CD4-positive, alpha-beta T cell treated with Interleukin-4 for 1 hour (primary cell): ENCODE data around the gene OVOL3.

Experiments used
- DNase-seq, 2 donors: peaks; one replicate each; pipeline ENCODE4 v3.0.0-alpha.2; 2020 to 2022

Gene OVOL3

GRCh38 chr19:36136964-36137686 lies 26.2 kb downstream of the OVOL3 start:
- peak in 1 of 2 donors; percentile 16 for DNase-seq

- no peak for DNase-seq
Measured at GRCh38 chr19:36139120-36139472, 28.2 kb downstream of the OVOL3 start.

GRCh38 chr19:36139473-36140303 lies 28.7 kb downstream of the OVOL3 start, which contains the start of gene CAPNS1:
Gene CAPNS1 (plus strand): TSS chr19:36140066. CDS start chr19:36141012, 946 bp downstream.
- peak; percentile 93 for DNase-seq

GRCh38 chr19:36140304-36141038 lies 29.5 kb downstream of the OVOL3 start:
- DNase-seq, result no peak

GRCh38 chr19:36141039-36141927 lies 30.3 kb downstream of the OVOL3 start:
- DNase-seq, result peak; percentile 91 to 95

GRCh38 chr19:36142046-36142445 lies 31.1 kb downstream of the OVOL3 start:
- no peak for DNase-seq

GRCh38 chr19:36142496-36142895 lies 31.6 kb downstream of the OVOL3 start:
- no peak for DNase-seq

DNA sequence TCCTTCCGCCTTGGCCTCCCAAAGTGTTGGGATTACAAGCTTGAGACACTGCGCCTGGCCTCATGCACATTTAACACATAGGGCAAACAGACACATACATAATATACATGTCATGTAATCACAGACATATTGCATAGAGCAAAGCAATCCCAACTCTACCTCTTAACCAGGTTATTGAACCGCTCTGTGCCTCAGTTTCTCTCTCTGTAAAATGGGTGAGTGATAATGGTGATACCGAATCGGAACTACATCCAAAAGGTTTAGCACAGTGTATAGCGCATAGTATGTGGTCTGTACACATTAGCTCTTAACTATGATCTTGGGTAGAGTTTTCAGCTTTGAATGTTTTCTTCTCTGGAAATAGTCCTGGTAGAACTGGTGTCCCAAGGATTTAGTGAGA lies 33.7 kb downstream of the OVOL3 start:
- DNase-seq, result no peak

DNA sequence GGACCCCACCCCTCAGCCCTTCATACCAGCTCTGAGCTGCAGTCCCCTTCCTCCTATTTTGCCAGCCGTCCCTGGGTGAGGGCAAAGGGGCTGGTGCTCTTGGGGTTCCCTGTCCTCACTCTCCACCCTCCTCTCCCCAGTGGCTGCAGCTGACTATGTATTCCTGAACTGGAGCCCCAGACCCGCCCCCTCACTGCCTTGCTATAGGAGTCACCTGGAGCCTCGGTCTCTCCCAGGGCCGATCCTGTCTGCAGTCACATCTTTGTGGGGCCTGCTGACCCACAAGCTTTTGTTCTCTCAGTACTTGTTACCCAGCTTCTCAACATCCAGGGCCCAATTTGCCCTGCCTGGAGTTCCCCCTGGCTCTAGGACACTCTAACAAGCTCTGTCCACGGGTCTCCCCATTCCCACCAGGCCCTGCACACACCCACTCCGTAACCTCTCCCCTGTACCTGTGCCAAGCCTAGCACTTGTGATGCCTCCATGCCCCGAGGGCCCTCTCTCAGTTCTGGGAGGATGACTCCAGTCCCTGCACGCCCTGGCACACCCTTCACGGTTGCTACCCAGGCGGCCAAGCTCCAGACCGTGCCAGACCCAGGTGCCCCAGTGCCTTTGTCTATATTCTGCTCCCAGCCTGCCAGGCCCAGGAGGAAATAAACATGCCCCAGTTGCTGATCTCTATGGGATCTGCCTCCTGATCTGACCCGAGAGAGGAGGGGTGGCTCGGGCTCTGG lies 38.9 kb downstream of the OVOL3 start:
- DNase-seq, result no peak

DNA sequence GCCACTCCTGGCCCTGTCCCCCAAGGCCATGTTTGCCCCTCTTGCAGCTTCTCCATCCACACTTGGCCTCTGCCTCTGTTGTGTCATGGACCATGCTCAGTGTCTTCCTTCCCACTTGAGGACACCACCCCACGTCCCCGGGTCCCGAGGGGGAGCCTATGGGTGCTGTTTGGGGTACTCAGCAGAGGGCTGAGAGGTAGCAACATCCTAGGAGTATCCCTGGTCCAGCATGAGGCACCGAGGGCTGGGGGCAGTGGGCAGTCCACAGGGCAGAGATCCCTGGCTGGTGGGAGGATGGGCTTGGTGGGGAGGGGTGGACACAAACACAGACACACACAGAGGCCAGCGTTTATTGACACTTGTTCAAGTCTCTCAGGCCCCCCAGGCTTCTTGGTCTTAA lies 39.6 kb downstream of the OVOL3 start:
- no peak for DNase-seq

DNA sequence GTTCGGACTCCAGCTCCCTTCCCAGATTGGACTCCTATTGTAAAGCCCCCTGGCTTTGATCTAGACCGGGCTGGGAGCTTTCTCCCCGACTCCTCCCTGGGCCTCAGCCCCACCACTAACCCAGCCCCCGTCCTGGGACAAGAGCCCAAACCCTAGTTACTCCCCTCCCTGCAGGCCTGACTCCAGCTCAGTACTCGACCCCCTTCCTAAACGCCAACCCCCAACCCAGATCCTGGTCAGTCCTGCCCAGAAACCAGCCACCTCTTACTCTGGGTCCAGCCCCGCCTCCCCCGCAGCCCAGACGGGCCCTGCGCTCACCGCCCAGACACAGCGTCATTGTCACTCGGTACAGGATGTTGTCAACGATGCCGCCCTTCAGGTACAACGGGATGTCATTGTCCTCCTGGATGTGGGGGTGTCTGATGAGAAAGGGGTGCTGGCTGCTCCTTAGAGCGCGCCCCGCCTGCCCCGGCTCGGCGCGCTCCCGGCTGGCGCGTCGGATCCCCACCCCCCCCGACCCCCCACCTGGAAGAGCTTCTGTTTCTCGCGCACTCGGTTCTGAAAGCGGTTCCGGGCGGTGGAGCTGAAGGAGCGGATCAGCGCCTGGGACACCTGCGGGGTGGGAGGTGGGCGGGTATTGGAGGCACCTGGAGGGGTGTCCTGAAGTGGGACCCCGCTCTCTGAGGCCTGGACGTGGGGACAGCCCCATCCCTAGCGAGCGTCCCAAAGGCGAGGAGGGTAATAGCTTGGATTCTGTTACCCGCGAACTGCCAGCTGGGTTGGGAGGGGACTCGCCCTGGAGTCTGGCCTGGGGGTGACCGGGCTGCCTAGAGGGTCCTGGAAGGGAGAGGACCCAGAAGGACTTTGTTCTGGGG lies 40.4 kb downstream of the OVOL3 start:
- no peak for DNase-seq

DNA sequence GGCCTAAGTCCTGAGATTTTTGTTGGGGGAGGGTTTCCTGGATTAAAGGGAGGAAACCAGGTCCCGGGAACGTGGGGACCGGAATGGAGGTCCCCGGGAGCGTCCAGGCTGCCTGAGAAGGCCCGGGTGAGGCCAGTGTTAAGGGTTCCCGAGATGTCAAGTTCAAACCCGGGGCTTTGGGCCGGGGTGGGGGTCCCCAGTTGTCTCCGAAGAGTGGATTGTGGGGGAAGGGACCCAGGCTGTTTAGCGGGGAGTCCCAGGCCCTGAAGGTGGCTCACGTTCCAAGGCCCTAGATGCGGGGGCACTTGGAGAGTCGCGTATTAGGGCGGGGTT lies 41.0 kb downstream of the OVOL3 start:
- no peak for DNase-seq

GRCh38 chr19:36152352-36153091 lies 41.6 kb downstream of the OVOL3 start, which contains the start of gene COX7A1:
Gene COX7A1 (minus strand): TSS chr19:36152447. CDS start chr19:36152407, 40 bp downstream.
- DNase-seq, result no peak

DNA sequence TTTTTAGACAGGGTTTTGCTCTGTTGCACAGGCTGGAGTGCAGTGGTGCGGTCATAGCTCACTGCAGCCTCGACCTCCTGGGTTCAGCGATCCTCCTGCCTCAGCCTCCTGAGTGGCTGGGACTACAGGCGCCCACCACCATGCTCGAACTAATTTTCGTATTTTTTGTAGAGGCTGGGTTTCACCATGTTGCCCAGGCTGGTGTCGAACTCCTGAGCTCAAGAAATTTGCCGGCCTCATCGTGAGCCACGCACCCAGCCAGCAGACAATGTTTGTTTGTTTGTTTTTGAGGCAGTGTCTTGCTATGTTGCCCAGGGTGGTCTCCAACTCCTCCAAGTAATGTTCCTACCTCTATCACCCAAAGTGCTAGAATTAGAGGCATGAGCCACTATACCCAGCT lies 42.2 kb downstream of the OVOL3 start:
- no peak for DNase-seq

DNA sequence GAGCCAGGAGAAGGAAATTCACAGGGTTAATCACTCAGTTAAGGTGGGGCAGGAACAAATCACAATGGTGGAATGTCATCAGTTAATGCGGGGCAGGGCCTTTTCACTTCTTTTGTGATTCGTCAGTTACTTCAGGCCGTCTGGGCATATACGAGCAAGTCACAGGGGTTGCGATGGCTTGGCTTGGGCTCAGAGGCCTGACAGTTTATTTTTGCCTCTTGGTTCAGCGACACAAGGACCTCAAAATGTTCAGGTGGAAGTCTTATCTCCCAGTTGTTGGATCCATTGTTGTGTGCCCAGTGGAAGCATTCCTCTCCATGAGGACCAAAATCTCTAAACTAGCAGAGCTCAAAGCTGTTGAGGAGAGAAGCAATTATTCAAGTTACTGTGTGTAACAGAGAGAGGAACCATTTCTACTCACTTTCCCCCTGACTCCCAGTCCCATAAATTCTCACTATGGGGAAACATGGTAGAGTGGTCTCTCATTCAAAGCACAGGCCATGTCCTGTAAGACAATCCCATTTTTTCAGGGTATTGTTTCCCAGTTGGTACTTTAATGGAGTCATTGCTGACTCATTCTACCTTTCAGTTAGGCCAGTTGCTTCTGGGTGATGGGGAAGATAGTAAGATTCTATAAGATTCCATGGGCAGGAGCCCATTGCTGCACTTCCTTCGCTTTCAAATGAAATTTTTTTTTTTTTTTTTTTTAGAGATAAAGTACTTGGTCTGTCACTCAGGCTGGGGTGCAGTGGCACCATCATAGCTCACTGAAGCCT lies 50.1 kb downstream of the OVOL3 start:
- no peak for DNase-seq
